DMS53 treated with DMSO at 0.1 percent for 48 hours (cell line): ENCODE data around the gene PRDM12.
A peak's percentile ranks its signal among the peaks of the same experiment; 100 is the strongest.

ENCODE experiments used
- DNase-seq: peaks from one replicate; lab custom pipeline; 2025; ENCODE audit not compliant: unreplicated experiment; lab: John Stamatoyannopoulos, UW

Gene PRDM12

DNA sequence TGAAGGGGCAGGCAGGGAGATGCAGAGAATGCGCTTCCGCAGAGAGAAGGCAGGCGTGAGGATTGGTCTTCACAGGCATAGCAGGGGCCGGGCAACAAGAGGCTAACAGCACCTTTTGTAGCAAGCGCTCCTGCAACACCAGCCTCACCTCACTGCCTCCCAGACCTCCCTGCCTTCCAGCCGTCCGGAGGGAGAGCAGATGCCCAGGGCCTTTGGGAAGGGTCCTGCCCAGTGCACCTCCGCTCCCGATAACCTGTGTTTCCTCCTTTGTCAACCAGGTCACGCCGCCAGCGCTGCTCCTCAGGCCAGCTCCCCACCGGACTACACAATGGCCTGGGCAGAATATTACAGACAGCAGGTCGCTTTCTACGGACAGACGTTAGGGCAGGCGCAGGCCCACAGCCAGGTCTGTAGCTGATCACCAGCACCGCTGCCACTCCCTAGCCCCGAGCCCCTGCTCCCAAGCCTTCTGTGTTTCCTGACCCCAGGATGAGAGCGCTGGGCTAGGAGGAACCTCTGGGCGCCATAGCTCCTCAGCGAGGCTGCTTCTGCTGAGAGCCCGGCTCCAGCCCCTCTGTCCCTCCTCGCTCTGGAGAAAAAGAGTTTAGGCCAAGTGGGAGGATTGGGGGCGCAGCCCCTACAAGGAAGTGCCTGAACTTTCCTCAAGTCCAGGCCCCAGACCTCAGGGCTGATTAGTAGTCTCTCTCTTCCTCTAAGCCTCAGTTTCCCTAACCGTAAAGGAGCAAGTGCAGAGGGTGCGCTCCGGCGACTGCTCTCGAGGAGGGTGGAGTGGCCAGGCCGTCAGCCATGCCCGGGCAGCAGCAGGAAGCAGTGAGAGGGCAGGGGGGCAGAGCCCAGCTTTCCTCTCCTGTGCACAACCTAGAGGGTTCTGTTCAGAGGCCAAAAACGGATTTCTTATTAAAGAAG lies 28.4 kb upstream of the PRDM12 start:
- DNase-seq = no peak

DNA sequence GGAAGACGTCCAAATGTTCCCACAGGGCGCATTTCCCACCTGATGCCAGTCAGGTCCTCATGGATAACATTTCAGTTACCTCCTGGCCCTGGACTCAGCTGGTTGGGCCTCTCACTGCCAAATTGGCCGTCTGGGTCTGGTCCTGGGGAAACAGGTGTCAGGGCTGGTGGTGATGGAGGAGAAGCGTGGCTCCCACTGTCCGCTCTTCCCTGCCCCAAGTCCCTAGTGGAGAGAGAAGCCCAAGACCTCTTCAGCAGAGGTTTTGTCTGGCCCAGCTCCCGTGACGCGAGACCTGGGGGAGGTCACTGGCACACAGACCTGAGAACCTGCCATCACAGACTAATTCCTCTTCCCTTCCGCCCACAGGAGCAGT lies 27.8 kb upstream of the PRDM12 start:
- DNase-seq = no peak

DNA sequence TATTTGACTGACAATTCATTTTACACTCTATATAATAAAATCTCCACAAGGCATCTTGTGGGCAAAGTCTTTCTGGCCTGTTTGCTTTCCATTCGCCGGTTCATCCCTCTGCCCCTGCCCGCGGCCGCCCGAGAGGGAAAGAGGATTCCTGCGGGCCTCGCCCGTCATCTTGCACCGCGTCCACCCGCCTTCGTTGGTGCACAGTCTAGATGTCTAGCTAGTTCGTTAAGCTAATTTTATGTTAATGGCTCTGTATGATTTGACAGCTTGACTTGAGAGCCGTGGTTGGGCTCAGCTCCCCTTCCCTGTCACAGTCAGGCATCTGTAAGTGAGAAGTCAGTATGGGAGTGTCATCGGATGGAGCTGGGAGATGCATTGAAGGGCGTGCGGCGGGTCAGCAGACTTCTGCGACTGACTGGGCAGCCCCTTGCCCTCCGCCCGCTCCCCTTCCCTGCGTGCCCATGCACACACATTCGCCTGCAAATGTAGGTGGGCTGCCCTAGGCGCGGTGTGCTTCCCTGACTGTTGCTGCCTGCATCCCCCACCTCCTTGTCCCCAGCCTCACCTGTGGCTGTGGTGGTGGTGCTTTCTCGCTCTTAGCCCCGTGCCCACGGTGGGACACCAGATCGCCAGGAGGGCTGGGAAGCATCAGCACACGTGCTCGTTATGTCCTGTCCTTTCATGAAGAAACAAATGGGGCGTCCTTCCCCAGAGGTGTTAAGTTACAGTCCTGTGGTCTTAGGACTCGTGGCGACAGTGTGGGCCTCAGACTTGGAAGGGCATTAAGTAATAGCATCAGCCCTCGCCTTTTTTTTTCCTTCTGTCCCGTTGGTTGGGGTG lies 25.9 kb upstream of the PRDM12 start:
- DNase-seq = no peak

DNA sequence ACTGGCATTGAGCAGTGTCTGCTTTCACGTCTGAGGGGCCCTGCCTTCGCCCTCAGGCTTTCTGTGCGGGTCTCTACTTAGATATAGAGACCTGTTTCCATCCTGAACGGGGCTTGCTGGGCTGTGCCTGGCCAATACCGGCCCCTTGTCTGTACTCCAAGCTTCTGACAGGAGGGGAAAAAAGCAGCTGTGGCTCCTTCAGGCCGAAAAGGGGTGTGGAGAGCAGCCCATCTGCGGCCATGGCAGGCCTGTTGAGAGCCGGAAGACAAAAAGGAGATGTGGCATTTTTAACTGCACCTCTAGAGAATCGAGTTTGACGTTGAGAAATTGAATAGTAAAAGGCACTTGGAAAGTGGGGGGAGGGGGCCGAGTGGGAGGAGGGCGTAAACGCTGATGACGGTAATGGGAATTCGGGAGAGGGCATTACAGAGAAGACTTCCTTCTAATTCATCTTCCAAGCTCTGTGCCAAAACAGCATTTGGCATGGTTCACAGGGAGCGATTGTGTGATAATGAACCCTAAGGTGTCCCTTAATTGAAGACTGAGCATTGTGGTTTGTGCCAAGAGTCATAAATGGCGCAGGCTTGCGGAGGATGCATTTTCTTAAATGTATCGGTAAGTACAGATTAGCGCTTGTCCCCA lies 25.1 kb upstream of the PRDM12 start:
- DNase-seq = no peak

DNA sequence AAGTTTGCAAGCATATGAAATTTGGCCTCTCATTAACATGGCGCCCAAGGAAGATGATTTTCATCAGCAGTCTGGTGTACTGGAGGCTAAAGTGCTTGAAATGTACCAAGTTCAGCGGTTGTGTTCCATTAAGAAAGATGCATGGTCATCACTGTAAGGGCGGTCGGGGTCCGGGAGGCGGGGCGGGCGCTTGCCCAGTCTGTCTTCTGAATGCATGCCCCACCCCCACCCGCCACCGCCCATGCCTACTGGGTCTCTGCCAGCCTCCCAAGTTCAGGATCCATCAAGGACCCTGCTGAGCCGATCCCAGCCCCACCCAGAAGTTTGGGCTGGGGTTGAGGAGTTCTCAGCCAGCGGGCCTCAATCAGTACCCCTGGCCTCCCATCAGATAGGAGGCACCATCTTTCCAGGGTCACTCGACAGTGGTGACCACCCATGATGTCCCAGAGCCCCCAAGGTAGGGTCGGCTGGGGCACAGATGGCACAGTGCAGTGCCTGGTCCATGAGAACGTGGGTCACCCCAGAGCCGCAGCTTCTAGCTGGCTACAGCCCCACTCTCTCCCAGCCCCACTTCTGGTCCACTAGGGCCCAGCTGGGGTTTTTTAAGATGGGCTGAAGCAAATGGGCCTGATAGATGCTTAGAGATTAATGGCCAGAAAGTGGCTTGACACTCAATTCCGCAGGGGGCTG lies 24.4 kb upstream of the PRDM12 start:
- DNase-seq = no peak

DNA sequence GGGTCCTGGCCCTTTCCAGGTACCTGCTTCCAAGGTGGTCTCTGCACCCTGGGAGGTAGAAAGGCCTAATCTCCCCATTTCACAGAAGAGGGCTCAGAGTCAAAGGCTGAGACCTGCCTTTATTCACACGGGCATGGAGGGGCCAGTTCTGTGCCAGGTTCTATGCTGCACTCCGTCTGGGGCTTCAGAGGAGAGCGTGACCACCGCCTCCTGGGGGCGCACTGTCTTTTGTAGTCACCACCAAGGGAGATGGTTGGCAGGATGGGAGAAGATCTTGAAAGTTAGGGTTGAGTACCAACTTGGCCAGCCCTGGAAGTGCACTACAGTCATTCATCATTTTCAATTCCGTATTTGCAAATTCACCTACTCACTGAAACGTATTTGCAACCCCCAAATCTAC lies 23.7 kb upstream of the PRDM12 start:
- DNase-seq = no peak

DNA sequence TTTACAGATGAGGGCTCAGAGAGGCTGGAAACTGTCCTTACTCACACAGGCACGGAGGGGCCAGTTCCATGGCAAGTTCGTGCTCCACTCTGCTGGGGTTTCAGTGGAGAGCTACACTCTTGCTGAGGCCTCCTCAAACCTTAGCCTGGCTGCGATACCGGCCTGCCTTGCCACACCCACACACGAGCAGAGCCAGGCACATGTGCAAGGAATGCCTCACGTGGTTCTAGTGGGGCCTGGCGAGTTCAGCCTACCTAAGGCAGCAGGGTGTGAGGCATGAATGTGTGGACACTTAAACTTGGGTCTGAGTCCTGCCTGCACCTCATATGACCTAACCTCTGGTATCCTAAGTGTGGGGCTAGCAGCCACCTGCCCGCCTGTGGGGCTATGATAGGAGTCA lies 21.5 kb upstream of the PRDM12 start:
- no peak for DNase-seq

DNA sequence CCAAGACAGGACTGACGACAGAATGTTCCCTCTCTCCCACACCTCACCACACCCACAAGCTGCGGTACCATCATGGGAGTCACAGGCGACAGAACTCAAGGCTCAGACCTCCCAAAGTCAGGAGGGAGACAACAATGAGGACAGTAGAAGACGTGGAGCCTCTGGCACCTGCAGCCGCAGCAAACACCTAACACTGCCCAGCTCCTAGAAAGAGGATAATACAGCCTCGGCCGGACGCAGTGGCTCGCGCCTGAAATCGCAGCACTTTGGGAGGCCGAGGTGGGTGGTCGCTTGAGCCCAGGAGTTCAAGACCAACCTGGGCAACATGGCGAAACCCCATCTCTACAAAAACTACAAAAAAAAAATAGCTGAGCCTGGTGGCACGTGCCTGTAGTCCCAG lies 13.2 kb upstream of the PRDM12 start:
- DNase-seq = no peak

DNA sequence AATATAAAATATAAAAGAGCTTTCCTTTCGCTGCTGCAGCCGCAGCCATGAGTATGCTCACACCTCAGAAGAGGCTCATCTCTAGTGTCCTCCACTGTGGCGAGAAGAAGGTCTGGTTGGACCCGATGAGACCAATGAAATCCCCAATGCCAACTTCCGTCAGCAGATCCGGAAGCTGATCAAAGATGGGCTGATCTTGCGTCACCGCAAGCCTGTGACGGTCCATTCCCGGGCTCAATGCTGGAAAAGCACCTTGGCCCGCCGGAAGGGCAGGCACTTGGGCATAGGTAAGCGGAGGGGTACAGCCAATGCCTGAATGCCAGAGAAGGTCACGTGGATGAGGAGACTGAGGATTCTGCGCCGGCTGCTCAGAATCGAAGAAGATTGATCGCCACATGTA lies 12.6 kb upstream of the PRDM12 start:
- DNase-seq = peak; percentile 82

DNA sequence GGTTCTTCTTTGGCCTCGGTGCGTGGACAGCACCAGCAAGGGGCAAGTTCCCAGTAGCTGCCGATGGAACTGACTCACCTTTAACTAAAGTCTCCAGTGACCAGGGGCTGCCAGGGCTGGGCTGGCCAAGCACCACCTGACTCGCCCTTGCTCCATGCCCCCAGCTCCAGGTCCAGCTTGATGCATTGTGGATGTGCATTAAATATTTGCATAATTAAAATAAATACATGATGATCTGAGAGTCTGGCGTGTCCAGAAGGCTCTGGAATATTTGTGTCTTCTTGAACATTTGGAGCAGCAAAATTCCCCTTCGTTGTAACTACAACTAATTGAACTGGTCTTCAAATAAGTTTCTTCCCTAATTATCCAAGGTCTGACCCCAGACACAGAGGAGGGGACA lies 9.5 kb upstream of the PRDM12 start:
- no peak for DNase-seq

DNA sequence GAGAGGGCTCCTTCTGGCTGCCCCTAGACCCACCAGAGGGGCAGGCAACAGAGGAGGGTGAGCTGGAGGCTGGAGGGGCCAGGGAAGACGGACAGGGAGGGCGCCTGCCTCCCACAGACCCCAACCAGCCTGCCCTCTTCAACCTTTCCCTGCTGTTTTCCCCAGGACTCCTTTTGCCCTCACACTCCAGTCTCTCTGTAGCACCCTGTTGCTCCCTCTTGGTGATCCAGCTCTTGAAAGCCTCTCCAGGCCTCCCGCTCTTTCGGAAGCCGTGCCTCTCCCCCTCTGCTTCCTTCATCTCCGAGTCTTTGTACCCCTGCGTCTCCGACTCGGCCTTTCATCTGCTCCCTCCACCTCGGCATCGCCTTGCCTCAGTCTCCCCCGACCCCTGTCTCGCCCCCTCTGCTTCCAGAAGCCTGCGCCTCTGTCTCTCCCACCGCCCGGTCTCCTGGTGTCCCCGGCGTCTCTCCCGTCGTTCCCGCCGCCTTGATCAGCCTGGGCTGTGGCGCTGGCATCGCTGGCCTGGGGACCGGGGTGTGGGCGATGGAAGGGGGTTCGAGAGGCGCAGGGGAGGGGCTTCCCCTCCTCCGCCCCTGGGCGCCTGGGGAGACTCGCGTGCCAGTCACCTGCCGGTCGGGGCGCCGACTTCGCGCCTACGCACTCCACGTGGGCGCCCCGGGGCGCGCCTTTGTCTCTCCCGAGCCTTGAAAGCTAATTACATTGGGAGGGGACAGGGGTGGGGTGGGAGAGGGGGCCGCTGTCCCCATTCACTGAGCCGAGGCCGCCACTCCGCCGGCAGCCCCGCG lies 5.3 kb upstream of the PRDM12 start:
- DNase-seq = no peak

DNA sequence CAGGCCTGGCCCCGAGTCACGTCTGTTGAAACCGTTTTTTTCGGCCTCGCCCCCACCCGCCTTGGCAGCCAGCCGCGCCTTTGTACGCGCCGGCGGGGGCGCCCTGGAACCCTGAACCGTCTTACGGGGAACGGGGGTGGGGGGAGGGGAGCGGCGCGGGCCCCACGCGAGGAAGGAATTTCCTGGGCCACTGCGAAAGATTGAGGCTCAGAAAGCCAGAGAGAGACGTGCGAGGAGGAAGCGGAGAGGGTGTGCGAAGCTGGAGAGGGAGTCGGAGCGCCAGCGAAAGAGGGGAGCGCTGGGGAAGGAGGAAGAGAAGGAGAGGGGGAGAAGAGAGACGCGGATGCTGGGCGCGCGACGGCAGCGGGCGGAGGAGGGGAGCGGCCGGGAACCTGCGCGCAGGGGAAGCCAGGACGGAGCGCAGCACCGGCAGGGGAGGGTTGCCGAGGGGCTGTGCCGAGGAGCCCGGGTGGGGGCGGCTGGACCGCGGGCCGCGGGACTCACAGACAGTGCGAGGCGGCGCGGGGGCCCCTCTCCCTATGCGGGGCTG lies 4.6 kb upstream of the PRDM12 start:
- no peak for DNase-seq

DNA sequence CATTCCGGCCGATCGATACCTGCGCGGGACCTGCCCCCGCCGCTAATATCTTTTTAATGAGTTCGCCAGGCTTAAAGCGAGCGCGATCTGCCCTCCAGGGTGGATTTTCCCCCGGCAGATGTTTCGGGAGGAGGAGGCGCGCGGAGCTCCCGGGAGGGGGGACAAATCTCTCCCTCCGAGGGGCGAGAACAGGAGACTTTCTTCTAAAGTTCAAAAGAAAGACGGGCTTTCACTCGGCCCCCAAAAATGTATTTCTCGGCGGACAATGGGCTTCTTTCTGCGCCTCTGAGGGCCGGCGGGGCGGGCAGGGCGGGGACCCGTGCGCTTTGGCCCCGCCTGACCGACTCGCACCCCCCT lies 4.1 kb upstream of the PRDM12 start:
- DNase-seq = no peak

DNA sequence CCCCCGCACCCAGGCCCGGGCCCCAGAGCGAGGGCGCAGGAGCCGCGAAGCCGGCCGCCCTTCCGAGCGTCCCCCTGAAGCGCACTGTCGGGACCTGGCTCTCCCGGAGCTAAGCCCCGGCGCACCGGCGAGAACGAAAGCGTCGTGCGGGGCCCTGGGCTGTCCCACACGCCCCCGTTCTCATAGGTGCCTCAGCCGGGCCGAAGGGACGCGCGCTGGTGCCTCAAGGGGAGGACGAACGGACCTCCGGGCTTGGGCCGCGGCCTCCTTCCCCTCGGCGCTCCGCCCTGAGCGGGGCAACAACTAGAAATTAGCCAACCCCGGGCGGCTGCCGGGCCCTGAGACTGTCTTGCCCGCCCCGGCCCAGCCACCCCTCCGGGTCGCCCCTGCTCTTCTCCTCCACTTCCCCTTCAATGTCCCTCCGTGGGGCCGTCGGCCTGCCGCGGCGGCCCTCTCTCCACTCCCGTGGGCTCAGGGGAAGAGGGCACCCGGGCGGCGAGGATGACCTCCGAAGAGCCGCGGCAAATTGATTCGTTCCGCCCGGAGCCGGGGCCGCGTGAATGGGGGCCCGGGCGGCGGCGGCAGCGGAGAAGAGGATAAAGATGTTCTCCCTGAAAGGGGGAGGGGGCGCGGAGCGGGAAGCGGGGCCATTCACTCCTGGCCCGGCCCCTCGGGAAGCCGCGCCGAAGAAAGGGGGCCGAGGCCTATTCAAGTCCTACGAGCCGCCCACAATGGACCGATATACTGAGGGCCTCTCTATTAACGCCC lies 3.5 kb upstream of the PRDM12 start:
- DNase-seq = no peak

DNA sequence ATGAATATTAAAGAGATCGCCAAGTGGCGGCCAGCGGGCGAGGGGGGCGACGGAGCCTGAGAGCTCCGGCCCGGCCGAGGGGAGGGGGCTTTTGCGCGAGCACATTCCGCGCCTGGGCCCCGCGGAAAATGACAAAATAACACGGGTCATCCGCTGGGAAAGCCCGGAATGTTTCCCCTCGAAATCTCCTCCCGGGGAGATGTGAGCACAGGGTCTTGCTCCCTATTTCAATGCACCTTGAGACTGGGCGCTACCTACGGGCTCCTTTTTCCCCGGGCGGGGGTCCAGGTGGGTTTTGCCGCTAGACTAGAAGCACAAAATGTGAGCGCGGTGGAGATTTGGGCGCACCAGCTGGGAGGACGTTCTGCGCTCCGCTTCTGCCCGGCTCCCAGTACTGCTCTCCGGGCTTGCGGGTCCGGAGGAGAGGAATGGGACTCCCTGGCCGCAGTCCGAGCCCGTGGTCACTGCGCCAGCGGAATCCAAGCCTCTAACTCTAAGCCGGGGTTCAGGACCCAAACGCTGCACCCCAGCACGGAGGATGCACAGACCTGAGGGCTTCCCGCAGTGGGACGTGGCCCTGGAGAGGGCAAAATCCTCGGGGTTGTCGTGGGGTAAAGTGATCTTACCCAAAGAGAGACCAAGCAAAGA lies 2.8 kb upstream of the PRDM12 start:
- DNase-seq = no peak

DNA sequence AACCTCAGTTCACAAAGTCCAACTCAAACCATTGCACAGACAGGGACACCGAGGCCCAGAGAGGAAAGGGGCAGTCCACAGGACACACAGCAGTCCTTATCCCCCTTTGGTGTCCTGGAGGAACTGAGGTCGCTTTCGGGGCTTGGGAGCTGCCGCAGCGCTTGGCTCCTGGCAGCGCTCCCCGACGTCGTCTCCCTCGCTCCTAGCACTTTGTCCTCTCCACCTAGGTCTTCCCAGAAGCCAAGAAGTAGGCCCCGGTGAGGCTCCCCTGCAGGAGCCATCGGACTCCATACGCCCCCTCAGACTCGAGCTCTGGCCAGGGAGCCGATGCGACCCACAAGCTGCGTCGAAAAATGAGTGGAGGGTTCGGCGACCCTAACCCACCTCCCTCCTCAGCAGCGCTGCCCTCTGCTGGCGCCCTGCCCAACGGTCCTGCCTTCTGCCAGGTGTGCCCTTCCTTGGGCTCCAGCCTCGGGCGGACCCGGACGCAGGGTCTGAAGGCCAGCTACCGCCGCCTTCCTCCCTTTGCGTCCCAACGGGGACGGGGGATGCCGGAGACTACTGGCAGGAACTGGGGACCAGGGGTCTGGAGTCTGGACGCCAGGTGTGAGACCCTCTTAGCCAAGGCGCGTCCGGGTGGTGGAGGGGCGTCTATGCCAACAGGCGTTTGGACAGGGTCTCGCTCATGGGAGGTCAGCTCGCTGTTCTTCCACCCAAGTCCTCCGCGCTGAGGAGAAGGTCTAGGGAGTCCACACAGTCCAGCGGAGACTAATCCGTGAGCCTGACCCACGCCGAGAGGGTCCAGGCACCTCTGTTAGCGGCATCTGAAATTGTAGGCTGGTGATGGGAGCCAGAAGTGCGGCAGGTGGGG lies 2.1 kb upstream of the PRDM12 start:
- no peak for DNase-seq

DNA sequence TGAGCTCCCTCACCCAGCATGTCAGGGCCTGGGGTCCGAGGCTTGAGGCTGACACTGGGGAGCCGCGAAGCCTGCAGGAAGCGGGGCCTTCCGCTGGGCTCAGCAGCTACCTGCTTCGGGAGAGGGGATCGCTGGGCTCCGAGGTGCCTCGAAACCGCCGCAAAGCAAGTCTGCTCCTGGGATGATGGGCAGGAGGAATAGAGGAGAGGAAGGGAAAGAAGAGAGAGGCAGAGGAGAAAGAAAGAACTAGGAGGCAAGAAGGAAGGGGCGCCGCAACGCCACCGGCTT lies 1.5 kb upstream of the PRDM12 start:
- DNase-seq = no peak

DNA sequence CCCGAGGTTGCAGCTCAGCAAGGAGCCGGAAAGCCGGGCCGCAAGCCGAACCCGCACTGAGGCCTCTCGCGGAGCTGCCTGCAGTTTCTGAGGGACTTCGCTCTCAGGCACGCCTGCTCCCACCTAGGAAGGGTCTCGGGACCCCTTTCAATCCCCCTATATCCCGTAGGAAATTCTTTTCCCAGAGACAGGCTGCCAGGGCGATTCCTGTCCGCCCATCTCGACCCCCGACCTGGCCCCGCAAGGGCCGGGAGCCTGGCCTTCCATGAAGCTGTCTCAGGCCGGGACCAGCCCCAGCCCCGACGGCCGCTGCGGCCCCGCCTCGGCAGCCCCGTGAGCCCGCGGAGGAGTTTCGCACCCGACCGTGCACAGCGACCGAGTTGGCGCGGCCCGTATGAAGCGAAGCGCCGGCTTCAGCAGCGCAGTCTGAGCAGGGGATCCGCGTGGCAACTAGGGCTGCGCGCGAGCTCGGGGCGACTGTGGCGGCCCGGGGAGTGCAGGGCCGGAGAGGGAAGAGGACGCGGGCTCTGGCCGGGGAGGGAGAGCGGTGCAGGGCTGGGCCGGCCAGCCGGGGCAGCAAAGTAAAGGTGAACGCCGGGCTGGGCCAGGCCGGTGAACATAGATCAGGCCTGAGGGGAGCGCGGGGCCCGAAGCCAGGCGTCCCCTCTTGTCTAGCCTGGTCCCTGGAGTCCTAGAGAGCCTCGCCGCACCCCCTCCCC lies 977 bp upstream of the PRDM12 start:
- DNase-seq = no peak
